HG03575 (cell line): ENCODE measurements around the gene TBRG4.
"Not testable (repeated sequence)": the region's sequence is repeated elsewhere in the genome, so short reads cannot be mapped to it uniquely, and the experiment has no call there.

Experiments used
- ATAC-seq: cut with Tn5 transposase; IDR thresholded peaks from one replicate; pipeline ENCODE4 v1.9.1; 2021; ENCODE audit not compliant: unreplicated experiment, insufficient number of reproducible peaks, low FRiP score; ENCODE audit errors: extremely low read depth

The TBRG4 gene

DNA sequence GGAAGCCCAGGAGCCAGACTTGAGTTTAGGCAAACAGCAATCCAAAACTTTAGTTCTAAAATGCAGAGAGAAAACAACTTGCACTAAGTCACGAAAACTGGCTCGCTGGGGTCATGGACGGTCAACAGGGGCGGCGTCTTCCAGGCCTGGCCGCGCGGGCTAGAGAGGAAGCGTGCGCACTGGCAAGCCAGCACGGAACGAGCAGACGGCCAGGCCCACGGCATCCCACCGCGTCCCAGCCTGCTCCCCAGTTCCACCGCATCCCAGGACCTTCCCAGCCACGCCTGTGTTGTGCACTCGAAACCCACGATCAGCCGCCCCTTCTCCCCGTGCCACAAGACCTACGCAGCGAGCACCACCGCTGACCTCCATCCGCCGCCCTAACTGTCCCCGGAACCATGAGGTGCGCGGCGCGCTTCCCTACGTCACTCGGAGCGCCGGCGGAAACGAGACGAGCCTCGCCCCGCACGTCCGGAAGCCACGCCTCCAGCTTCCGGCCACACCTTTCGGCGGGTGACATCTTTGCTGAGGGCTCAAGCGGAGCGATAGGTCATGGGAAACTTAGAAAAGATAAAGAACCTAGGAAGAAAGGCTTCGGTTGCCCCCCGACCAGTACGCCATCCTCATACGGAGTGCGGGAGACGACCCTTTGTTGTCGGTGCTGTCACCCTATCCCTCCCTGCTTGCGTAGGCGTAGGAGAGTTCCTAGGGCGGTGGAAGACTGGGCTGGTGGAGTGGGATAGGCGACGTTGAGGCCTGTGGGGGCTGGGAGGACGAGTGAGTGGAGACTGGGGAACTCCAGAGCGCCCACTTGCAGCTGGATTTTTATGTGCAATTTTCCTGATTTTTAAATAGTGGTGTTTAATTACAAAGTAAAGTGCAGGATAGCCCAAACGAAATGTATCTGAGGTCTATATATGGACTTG is at the start of gene TBRG4:
TBRG4 (minus strand) TSS at position 400 of the 926 bp plus-strand sequence. CDS start 2,460 bp downstream, outside the sequence.
- peak; percentile 59 for ATAC-seq

- ATAC-seq, result no peak
These were observed 49.6 kb upstream of the TBRG4 start for GRCh38 chr7:45161138-45161537.

- no peak for ATAC-seq
These were observed 49.0 kb upstream of the TBRG4 start for GRCh38 chr7:45160417-45160881.

GRCh38 chr7:45159296-45159695 is 47.8 kb upstream of the TBRG4 start:
- no peak for ATAC-seq

GRCh38 chr7:45158471-45158870 is 47.0 kb upstream of the TBRG4 start:
- no peak for ATAC-seq

DNA sequence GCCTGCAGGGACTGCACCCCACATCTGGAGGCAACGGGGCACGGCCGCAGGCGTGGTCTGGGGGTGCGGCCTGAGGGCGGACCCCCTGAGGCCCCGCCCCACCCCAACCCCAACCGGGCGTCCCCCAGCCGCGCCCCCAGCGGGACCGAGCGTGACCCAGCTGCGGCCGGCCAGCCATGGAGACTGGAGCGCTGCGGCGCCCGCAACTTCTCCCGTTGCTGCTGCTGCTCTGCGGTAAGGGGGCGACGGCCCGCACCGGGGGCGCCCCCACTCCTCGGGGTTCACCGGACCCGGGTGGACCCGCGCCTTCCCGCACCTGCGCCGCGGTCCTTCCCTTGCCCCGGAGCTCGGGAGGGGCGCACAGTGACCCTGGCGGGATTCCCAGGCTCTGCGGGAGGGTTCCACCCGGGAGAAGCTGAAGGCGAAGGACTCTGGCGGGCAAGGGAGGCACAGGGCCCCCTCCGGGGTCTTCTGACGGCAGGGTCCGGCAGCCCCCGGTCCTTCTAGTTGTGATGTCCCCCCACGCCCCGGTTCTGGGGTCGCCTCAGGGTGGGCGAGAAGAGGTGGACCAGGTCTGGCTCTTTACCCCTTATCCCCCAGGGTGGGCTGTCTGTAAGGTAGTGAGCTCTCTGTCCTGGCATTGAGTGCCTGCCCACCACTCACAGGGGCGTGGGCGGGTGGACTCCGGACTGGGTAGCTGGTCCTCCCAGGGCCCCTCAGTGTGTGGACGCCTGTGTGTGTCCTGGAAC is 46.3 kb upstream of the TBRG4 start, which contains the start of gene RAMP3:
RAMP3 (plus strand) TSS at position 139 of the 749 bp plus-strand sequence; CDS start at position 177, 38 bp downstream.
- no peak for ATAC-seq

- no peak for ATAC-seq
These were observed 45.8 kb upstream of the TBRG4 start for GRCh38 chr7:45157286-45157652.

DNA sequence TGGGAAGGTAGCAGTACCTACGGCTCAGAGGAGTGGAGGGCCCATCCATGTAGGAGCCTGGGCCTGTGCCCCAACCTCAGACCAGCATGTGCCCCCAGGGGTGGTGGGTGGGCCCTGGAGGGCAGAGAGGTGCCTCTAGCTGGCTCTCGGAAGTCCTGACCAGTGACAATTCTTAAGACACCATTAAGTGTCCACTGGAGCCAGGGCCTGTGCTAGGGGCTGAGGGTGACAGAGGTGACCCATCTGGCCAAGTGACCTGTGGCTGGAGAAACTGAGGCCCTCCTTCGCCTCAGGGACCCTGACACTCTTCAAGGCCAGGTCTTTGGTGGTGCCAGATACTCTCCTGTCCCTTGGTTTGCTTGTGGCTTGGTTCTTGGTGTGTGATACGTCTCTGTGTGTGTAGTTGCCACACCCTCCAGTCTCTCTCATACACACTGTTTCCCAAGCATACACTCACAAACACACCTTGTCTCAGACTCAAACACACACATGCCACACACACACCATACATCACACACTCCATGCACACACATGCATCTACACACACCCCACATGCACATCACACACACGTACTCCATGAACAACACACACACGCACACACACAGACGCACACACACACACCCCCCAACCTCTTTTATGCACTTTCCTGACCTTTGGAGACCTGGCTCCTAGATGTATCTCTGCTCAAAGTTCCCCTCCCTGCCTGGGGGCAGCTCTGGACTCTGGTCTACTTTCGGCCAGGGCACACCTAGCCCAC is 45.2 kb upstream of the TBRG4 start:
- ATAC-seq, result no peak

GRCh38 chr7:45155941-45156340 is 44.4 kb upstream of the TBRG4 start:
- ATAC-seq, result no peak

- no peak for ATAC-seq
These were observed 43.9 kb upstream of the TBRG4 start for GRCh38 chr7:45155357-45155900.

DNA sequence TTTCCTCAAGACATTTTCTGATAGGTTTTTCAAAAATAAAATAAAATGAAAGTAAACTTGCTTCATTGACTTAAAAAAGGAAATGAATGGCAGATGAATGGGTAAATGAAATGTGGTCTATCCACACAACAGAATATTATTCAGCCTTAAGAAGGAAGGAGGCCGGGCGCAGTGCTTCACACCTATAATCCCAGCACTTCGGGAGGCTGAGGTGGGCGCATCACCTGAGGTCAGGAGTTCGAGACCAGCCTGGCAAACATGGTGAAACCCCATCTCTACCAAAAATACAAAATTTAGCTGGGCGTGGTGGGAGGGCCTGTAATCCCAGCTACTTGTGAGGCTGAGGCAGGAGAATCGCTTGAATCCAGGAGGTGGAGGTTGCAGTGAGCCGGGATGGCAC is 42.4 kb upstream of the TBRG4 start:
- not testable (repeated sequence) for ATAC-seq

DNA sequence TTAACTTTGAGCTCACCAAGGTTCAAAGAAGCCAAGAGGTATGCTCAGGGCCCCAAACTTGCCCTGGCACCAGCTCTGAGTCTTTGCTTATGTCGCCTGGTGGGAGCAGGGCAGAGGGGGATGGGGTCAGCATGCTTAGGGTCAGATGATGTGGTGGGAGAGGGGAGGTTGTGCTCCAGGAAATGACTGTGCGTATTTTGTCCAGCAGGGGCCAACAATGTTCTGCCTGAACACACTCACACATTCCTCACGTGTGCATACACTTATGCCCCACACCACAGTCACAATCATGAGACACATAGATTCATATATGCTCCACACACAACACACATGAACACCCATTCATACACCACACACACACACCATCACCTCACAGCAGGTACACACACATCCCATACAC is 41.7 kb upstream of the TBRG4 start:
- no peak for ATAC-seq

GRCh38 chr7:45151967-45152366 is 40.5 kb upstream of the TBRG4 start:
- ATAC-seq, result no peak

- no peak for ATAC-seq
These were observed 39.7 kb upstream of the TBRG4 start for GRCh38 chr7:45151131-45151684.

- ATAC-seq, result no peak
These were observed 38.7 kb upstream of the TBRG4 start for GRCh38 chr7:45150199-45150598.

DNA sequence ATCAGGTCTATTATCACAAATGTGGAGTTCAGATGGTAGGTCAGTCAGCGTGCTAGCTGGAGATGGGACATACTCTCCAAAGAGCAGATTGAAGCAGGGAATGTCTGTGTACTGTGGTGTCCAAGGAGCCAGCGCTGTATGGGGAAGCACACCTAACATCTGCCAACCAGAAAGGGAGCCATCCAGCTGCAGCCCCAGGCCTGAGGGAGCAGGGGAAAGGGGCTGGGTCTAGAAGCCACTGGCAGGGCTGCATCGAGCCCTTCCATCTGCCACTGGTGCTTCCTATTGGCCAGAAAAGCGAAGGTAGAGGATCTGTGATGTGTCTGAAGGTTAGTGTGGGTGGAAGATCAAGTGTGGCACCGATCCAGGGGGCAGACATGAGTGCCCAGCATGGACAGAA is 38.1 kb upstream of the TBRG4 start:
- no peak for ATAC-seq

DNA sequence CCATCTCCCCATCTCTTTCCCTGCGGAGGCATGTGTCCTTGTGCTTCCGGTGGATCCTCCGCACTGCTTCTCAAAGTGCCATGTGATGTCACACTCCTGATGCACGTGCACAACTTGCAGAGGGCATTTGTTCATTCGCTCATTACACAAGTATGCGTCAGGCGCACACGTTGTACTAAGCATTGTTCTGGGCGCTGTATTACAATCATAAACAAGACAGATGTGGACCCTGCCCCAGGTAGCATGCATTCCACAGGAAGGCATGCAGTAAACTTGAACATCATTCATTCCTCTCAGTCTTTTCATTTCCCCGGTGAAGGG is 37.1 kb upstream of the TBRG4 start:
- ATAC-seq, result no peak

GRCh38 chr7:45147858-45148652 is 36.6 kb upstream of the TBRG4 start:
- no peak for ATAC-seq
